ENCODE measurements around the gene SLC26A11. TPM values are rescaled to one million over a fixed set of nuclear protein-coding genes. Genes with fewer than 3 reads are reported as not detected.
A peak's percentile ranks its signal among the peaks of the same experiment; 100 is the strongest.

SLC26A11 gene
- total and polyA plus RNA-seq, 12 donors: 14.0 to 101 (median 50.5) TPM

GRCh38 chr17:80189611-80190010 is 30.6 kb upstream of the SLC26A11 start:
- Histone ChIP-seq H3K36me3 (replicated peaks in 1 of 2) (no peaks in the 10 kb centered on the region), H3K27ac (no peak overlapping the region), H3K4me1 (replicated peaks in 1 of 2) (peaks cover 4 to 11% of the 10 kb centered on the region in 2 donors), H3K4me3 (no peak overlapping the region), H3K9me3 (replicated peaks in 1 of 3) (no peaks in the 10 kb centered on the region), H3K27me3 (no peaks in the 10 kb centered on the region)
- intact Hi-C loops (cut with DNase I): no loop called here
- no peak for DNase-seq
- TF ChIP-seq CTCF (IDR thresholded peaks at IDR 0.05) (no peak), POLR2A (IDR thresholded peaks at IDR 0.05) (no peak)
- WGBS, 4 donors: 88 to 92% (median 92%) methylated on average over 23 of the region's 23 CpGs

GRCh38 chr17:80190716-80191115 is 29.5 kb upstream of the SLC26A11 start:
- intact Hi-C loops (cut with DNase I): no loop called here
- H3K4me1 ChIP-seq (replicated peaks in 1 of 2): peaks cover 4 to 11% of the 10 kb centered on the region in 2 donors
- H3K9me3 ChIP-seq (replicated peaks in 1 of 3): no peaks in the 10 kb centered on the region
- 94 to 99% (median 96%) methylated on average over 5 to 10 of the region's 10 CpGs for WGBS, 4 donors
- no peaks in the 10 kb centered on the region for H3K36me3 ChIP-seq (replicated peaks in 1 of 2)
- H3K4me3 ChIP-seq: no peak overlapping the region
- TF ChIP-seq POLR2A (IDR thresholded peaks at IDR 0.05) (no peak), CTCF (IDR thresholded peaks at IDR 0.05) (no peak)
- no peaks in the 10 kb centered on the region for H3K27me3 ChIP-seq
- DNase-seq: no peak
- H3K27ac ChIP-seq: no peak overlapping the region

GRCh38 chr17:80191192-80191591 is 29.0 kb upstream of the SLC26A11 start:
- TF ChIP-seq POLR2A (IDR thresholded peaks at IDR 0.05) (no peak), CTCF (IDR thresholded peaks at IDR 0.05) (no peak)
- H3K27ac ChIP-seq: no peak overlapping the region
- intact Hi-C loops (cut with DNase I): no loop called here
- H3K36me3 ChIP-seq (replicated peaks in 1 of 2): no peaks in the 10 kb centered on the region
- no peak overlapping the region for H3K4me3 ChIP-seq
- no peak for DNase-seq
- H3K9me3 ChIP-seq (replicated peaks in 1 of 3): no peaks in the 10 kb centered on the region
- 90 to 94% (median 93%) methylated on average over 11 to 20 of the region's 20 CpGs for WGBS, 4 donors
- peaks cover 4 to 11% of the 10 kb centered on the region in 2 donors for H3K4me1 ChIP-seq (replicated peaks in 1 of 2)
- no peaks in the 10 kb centered on the region for H3K27me3 ChIP-seq

GRCh38 chr17:80191865-80192661 is 28.2 kb upstream of the SLC26A11 start:
- Histone ChIP-seq H3K27ac (peak overlapping the region in 1 of 5 donors; percentile 34), H3K4me1 (replicated peaks in 1 of 2) (peaks cover 4 to 11% of the 10 kb centered on the region in 2 donors), H3K4me3 (no peak overlapping the region), H3K36me3 (replicated peaks in 1 of 2) (no peaks in the 10 kb centered on the region), H3K27me3 (no peaks in the 10 kb centered on the region), H3K9me3 (replicated peaks in 1 of 3) (no peaks in the 10 kb centered on the region)
- intact Hi-C loops (cut with DNase I): no loop called here
- DNase-seq: peak in 4 of 7 donors; percentile 22 to 75 (median 50)
- 63 to 79% (median 71%) methylated on average over 29 of the region's 29 CpGs for WGBS, 4 donors
- TF ChIP-seq POLR2A (IDR thresholded peaks at IDR 0.05) (no peak), CTCF (IDR thresholded peaks at IDR 0.05) (no peak)
